Psoas muscle (tissue), 8 donors: ENCODE results near the gene DHX40. TPM values are rescaled to one million over a fixed set of nuclear protein-coding genes. Genes with fewer than 3 reads are reported as not detected.
"Not testable (repeated sequence)": the region's sequence is repeated elsewhere in the genome, so short reads cannot be mapped to it uniquely, and the experiment has no call there.

ENCODE experiments used
- ATAC-seq, 4 donors: fragments of 200-7000 bp; cut with Tn5 transposase; one replicate each; pipeline ENCODE4 v1.9.1; 2020; ENCODE audit warnings: moderate library complexity in 3 of 4, mild to moderate bottlenecking in 2 of 4
- DNase-seq, 2 donors: peaks; one replicate each; pipeline ENCODE4 v3.0.0-alpha.2; 2020
- H3K27ac ChIP-seq: fragments of 200-600 bp; one replicate; pipeline ENCODE4 v1.8.0; 2022
- H3K27me3 ChIP-seq, 3 donors: fragments of 200-600 bp in 1 of 3; one replicate each; pipeline versions ENCODE4 v1.6.1 to v1.8.0; 2013 to 2022; ENCODE audit warnings: low read length in 2 of 3, mild to moderate bottlenecking in 2 of 3, moderate library complexity in 1 of 3; ENCODE audit not compliant: insufficient read depth in 3 of 3
- H3K36me3 ChIP-seq, 2 donors: fragments of 200-600 bp in 1 of 2; one replicate each; pipeline versions ENCODE4 v1.6.1 to v1.8.0; 2013 to 2022; ENCODE audit warnings: low read depth in 1 of 2, mild to moderate bottlenecking in 1 of 2, moderate library complexity in 1 of 2; ENCODE audit not compliant: insufficient read depth in 1 of 2
- H3K4me1 ChIP-seq: fragments of 200-600 bp; one replicate; pipeline ENCODE4 v1.8.0; 2022
- H3K4me3 ChIP-seq: fragments of 200-600 bp; one replicate; pipeline ENCODE4 v1.8.0; 2022; ENCODE audit warnings: mild to moderate bottlenecking
- H3K9me3 ChIP-seq: fragments of 200-600 bp; one replicate; pipeline ENCODE4 v1.8.0; 2022
- CTCF ChIP-seq: fragments of 200-600 bp; IDR thresholded peaks from one replicate; pipeline ENCODE4 v1.8.0; 2022; ENCODE audit warnings: antibody characterized with exemption
- WGBS, 3 donors: extraction: QIAGEN DNeasy Blood & Tissue Kit; methylation state at CpG; one replicate each; pipeline versions ENCODE4 v1.1.6 to v1.1.7; 2013; 5-methylcytosine and 5-hydroxymethylcytosine counted together
- intact Hi-C, 2 donors: fragments of 100-400 bp; cut with DNase I; formaldehyde crosslinking; loops; one replicate each; pipeline versions ENCODE4 v1.11.0 to v1.14.2; 2022
- polyA plus RNA-seq, 3 donors: library from polyadenylated mRNA; stranded (reverse); fragments of 200-250 nt; gene quantifications; one replicate each; pipeline ENCODE4 v1.2.3, GENCODE V29; 2013
- total RNA-seq, 4 donors: library from RNA; stranded (reverse); fragmentation: NEBNext Ultra II Directional in 2 of 4; extraction: Animal tissue kit (Norgen Biotek cat#: 25700) in 2 of 4; gene quantifications; one replicate each; pipeline versions ENCODE4 v1.2.1 to v1.2.4, GENCODE V29; 2021 to 2023
- donor health status: healthy with polysubstance abuse.
- donor health status: DM: no; HTN: no; CAD: no; lungs with moderate emphysema.
- donor health status: Bipolar disorder and iron deficiency.
- donor health status: healthy.
- donor health status: DM: yes; HTN: yes; CAD: no.
- donor health status: DM: no; HTN: no; CAD: no.
- donor health status: DM: no; HTN: no; CAD: no.
- donor health status: DM: yes; HTN: yes; CAD: no.

DHX40 gene
- total and polyA plus RNA-seq, 7 donors = 8.5 to 21.8 (median 17.2) TPM

DNA sequence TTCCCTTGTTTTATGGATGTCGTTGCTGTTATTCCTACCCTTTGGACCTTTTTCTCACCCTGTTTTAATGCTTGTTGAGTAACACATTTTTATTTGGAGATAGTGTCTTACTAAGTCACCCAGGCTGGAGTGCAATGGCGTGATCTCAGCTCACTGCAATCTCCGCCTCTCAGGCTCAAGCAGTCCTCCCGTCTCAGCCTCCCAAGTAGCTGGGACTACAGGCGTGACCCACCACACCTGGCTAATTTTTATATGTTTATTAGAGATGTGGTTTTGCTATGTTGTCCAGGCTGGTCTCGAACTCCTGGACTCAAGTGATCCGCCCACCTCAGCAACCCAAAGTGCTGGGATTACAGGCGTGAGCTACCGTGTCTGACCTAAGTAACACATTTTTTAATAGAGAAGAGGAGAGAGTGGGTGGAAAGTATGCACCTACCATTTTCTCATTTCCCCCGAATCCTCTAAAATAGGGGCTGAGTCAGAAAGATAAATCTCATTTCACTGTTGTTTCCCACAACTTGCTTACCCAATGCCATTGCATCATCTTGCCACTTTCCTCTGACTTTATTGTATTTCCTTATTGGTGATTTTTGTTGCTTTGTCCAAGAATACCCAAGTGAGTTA, 7.0 kb downstream of the DHX40 start:
- Histone ChIP-seq H3K4me3 (no peak overlapping the region), H3K9me3 (no peaks in the 10 kb centered on the region), H3K27me3 (no peaks in the 10 kb centered on the region), H3K36me3 (peaks cover 0 to 62% of the 10 kb centered on the region in 2 donors), H3K4me1 (no peaks in the 10 kb centered on the region), H3K27ac (no peak overlapping the region)
- 95 to 97% (median 95%) methylated on average over 10 of the region's 10 CpGs for WGBS, 3 donors
- no peak for TF ChIP-seq CTCF
- DNase-seq = no peak
- no peak for ATAC-seq
- intact Hi-C loops = no loop called here

GRCh38 chr17:59584168-59584567, 18.8 kb downstream of the DHX40 start:
- DNase-seq, intact Hi-C loops, H3K4me3 ChIP-seq, H3K4me1 ChIP-seq, ATAC-seq, H3K27ac ChIP-seq, H3K27me3 ChIP-seq, H3K9me3 ChIP-seq: not testable (repeated sequence)
- no CpG with 5 or more reads among the region's 1 CpG for WGBS, 3 donors
- H3K36me3 ChIP-seq = peaks cover 0 to 23% of the 10 kb centered on the region in 2 donors

DNA sequence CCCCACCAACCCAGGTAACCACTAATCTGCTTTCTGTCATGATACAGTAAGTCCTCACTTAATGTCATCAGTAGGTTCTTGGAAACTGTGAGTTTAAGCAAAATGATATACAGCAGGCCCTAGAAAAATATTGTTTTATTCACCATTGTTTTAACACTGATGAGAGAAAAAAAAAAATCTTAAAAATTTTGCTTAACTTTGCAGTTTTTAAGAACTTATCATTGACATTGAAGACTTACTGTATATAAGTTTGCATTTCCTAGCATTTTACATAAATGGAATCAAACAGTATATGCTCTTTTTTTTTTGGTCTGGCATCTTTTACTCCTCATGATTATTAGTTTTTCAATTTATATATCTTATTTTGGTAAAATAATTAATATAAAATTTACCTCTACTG, 34.8 kb downstream of the DHX40 start:
- TF ChIP-seq CTCF = no peak
- Histone ChIP-seq H3K36me3 (peaks cover 0 to 43% of the 10 kb centered on the region in 2 donors), H3K9me3 (no peaks in the 10 kb centered on the region), H3K27me3 (no peaks in the 10 kb centered on the region), H3K27ac (no peak overlapping the region), H3K4me1 (peaks cover 9% of the 10 kb centered on the region), H3K4me3 (no peak overlapping the region)
- ATAC-seq = no peak
- intact Hi-C loops = no loop called here
- no peak for DNase-seq

DNA sequence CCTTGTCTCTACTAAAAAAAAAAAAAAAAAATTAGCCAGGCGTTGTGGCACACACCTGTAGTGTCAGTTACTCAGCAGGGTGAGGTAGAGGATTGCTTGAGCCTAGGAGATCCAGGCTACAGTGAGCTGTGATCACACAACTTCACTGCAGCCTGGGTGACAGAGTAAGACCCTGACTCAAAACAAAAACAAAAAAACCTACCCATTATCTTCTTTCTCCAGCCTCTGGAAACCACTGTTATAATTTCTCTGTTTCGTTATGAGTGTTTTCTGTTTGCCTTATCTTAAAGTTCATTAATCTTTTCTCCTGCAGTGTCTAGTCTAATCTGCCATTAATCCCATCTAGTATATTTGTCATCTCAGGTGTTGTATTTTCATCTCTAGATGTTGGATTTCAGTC, 35.7 kb downstream of the DHX40 start:
- Histone ChIP-seq H3K27ac (no peak overlapping the region), H3K27me3 (no peaks in the 10 kb centered on the region), H3K4me1 (peaks cover 9% of the 10 kb centered on the region), H3K9me3 (no peaks in the 10 kb centered on the region), H3K36me3 (peaks cover 0 to 53% of the 10 kb centered on the region in 2 donors), H3K4me3 (no peak overlapping the region)
- TF ChIP-seq CTCF = no peak
- ATAC-seq (no peak), DNase-seq (no peak)
- WGBS, 3 donors = 91 to 100% (median 96%) methylated on average over 2 of the region's 2 CpGs
- intact Hi-C loops = no loop called here

GRCh38 chr17:59607061-59607460, 41.7 kb downstream of the DHX40 start:
- DNase-seq = no peak
- no peak for ATAC-seq
- TF ChIP-seq CTCF = no peak
- intact Hi-C loops = no loop called here
- WGBS, 3 donors = 73 to 79% (median 76%) methylated on average over 3 of the region's 3 CpGs
- Histone ChIP-seq H3K36me3 (peaks cover 3 to 73% of the 10 kb centered on the region in 2 donors), H3K27ac (no peak overlapping the region), H3K4me1 (peaks cover 9% of the 10 kb centered on the region), H3K27me3 (no peaks in the 10 kb centered on the region), H3K4me3 (no peak overlapping the region), H3K9me3 (no peaks in the 10 kb centered on the region)
